Urinary bladder (tissue), 4 donors: ENCODE measurements around the gene C11orf65. TPM values are rescaled to one million over a fixed set of nuclear protein-coding genes. Genes with fewer than 3 reads are reported as not detected.
A peak's percentile ranks its signal among the peaks of the same experiment; 100 is the strongest.

Experiments
- DNase-seq: peaks from one replicate; pipeline ENCODE4 v3.0.0-alpha.2; 2015; ENCODE audit errors: extremely low spot score
- H3K27ac ChIP-seq: one replicate; pipeline ENCODE4 v1.5.1; 2013; ENCODE audit warnings: low read depth, mild to moderate bottlenecking, moderate library complexity
- H3K36me3 ChIP-seq: one replicate; pipeline ENCODE4 v1.6.1; 2013; ENCODE audit warnings: mild to moderate bottlenecking, moderate library complexity; ENCODE audit not compliant: insufficient read depth
- H3K4me1 ChIP-seq: one replicate; pipeline ENCODE4 v1.6.1; 2013; ENCODE audit warnings: mild to moderate bottlenecking, moderate library complexity; ENCODE audit not compliant: insufficient read depth
- H3K4me3 ChIP-seq: one replicate; pipeline ENCODE4 v1.5.1; 2013; ENCODE audit warnings: low read depth, low read length
- WGBS: extraction: QIAGEN DNeasy Blood & Tissue Kit; methylation state at CpG from one replicate; pipeline ENCODE4 v1.1.7; 2013; 5-methylcytosine and 5-hydroxymethylcytosine counted together
- polyA plus RNA-seq: library from polyadenylated mRNA; stranded (reverse); fragments of 200-250 nt; gene quantifications from one replicate; pipeline ENCODE4 v1.2.3, GENCODE V29; 2013
- total RNA-seq: library from RNA; depleted of rRNA; stranded (reverse); fragments of >200 nt; gene quantifications from one replicate; pipeline ENCODE4 v1.2.3, GENCODE V29; 2014
- donor health status: healthy with polysubstance abuse.
- donor health status: healthy.

Gene C11orf65
- total RNA-seq (1.4 TPM), polyA plus RNA-seq (0.18 TPM)

- Histone ChIP-seq H3K27ac (peak within 1 kb of the TSS; percentile 92), H3K4me3 (peak within 1 kb of the TSS; percentile 45), H3K4me1 (no peaks in the 10 kb centered on the region), H3K36me3 (no peaks in the 10 kb centered on the region)
- under 1% methylated on average over 35 of the region's 35 CpGs for WGBS
- DNase-seq = peak; percentile 97
Measured at GRCh38 chr11:108467091-108467823, at the start of gene C11orf65. Gene C11orf65 (minus strand): TSS chr11:108467529. CDS start chr11:108461559, 5,970 bp downstream.

- no peak for DNase-seq
- Histone ChIP-seq H3K4me1 (no peaks in the 10 kb centered on the region), H3K27ac (no peak overlapping the region), H3K4me3 (no peak overlapping the region), H3K36me3 (no peaks in the 10 kb centered on the region)
- WGBS = 94% methylated on average over 4 of the region's 4 CpGs
Measured at GRCh38 chr11:108516125-108516524, 48.8 kb upstream of the C11orf65 start.

DNA sequence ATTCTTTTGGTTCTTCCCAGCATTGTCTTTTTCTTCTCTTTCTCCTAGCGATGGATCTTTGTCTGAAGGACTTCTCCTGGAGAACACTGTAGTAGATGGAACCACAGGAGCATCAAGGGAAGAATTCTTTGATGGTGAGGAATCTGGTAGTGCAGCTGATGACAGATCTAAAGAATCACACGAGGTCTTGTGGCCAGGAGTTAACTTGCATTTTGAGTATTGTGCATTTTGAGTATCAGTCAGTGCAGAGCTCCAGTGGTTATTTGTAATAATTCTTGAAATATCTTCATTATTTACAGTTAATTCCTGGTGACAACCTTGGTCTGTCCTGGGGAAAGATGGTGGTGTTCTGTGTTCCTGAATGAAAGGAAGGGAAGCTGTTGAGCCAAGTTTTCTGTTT, 45.4 kb upstream of the C11orf65 start:
- 86% methylated on average over 2 of the region's 2 CpGs for WGBS
- H3K27ac ChIP-seq = no peak overlapping the region
- no peak for DNase-seq
- H3K4me3 ChIP-seq = no peak overlapping the region
- no peaks in the 10 kb centered on the region for H3K36me3 ChIP-seq
- H3K4me1 ChIP-seq = no peaks in the 10 kb centered on the region

DNA sequence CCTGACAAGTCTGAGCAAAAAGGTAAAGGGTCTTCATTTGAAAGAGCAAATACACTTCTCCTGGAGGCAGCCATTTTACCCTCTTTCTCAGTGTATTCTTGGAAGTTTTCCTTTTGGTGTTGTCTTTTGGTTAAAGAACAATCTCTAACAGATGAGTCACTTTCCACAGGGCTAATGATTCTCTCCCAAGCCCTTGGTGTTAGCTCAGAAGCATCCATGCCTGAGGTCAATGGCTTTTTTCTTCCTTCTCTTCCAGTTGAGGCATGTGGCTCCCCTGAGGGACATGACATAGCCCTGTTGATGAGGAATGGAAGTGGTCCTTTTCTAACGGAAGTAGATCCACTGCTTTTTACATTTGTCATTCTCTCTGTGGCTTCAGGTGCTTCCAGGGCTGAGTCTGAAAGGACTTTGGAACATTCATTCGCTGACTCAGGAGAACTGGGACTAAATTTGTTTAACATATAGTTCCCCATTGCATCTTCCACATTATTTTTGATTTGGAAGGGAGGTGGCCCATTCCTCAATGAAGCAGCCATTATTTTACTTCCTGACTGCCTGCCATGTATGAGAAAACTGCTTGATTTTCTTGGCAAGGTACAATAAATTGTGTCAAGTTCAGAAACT, 44.6 kb upstream of the C11orf65 start:
- Histone ChIP-seq H3K4me1 (no peaks in the 10 kb centered on the region), H3K36me3 (no peaks in the 10 kb centered on the region), H3K27ac (no peak overlapping the region), H3K4me3 (no peak overlapping the region)
- 87% methylated on average over 2 of the region's 2 CpGs for WGBS
- DNase-seq = no peak

GRCh38 chr11:108508653-108509593, 41.6 kb upstream of the C11orf65 start:
- no peak overlapping the region for H3K4me3 ChIP-seq
- DNase-seq = no peak
- WGBS = 42% methylated on average over 3 of the region's 3 CpGs
- no peaks in the 10 kb centered on the region for H3K36me3 ChIP-seq
- H3K4me1 ChIP-seq = no peaks in the 10 kb centered on the region
- H3K27ac ChIP-seq = no peak overlapping the region

DNA sequence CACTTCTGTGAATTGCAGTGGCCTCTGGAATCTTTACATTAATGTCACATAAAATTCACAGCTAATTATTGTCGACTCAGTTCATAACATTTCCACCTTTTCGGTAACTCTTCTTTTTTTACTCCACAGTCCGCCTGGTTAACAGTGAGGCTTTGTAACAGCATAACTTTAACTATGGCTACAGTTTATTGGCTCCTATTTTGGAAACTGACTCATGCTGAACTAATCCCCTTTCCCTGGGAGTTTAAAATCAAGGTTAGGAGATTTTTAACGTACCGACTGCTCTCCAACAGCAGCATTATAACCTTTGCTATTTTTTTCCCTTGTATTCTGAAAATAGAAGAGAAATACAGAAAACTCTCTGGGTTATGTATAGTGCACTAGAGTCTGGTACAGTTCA, 34.1 kb upstream of the C11orf65 start:
- WGBS = 27% methylated on average over 5 of the region's 5 CpGs
- Histone ChIP-seq H3K27ac (no peak overlapping the region), H3K4me1 (no peaks in the 10 kb centered on the region), H3K4me3 (no peak overlapping the region), H3K36me3 (no peaks in the 10 kb centered on the region)
- DNase-seq = no peak

- WGBS = 45% methylated on average over 2 of the region's 2 CpGs
Measured at GRCh38 chr11:108500721-108501120, 33.4 kb upstream of the C11orf65 start.

DNA sequence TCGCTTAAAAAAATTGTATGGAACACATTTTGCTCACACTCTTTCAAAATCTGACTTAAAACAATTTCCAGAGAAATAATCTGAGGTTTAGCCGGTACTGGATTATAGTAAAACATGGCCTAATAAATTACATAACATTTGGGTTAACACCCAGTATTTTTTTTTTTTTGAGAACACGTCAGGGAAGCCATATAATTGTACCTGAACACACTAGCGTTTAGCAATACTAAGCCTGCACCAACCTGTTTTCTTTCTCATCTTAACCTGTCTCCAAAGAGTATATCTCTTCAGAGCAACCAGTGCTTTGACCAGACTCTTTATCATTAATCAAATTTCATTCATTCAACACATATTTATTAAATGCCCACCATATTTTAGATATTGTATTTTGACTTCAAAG, 32.8 kb upstream of the C11orf65 start:
- Histone ChIP-seq H3K4me1 (no peaks in the 10 kb centered on the region), H3K4me3 (no peak overlapping the region), H3K27ac (no peak overlapping the region), H3K36me3 (no peaks in the 10 kb centered on the region)
- WGBS = 74% methylated on average over 4 of the region's 4 CpGs
- no peak for DNase-seq

More at GRCh38 chr11:108500721-108501120, 33.4 kb upstream of the C11orf65 start:
- no peak for DNase-seq
- Histone ChIP-seq H3K4me3 (no peak overlapping the region), H3K27ac (no peak overlapping the region), H3K4me1 (no peaks in the 10 kb centered on the region), H3K36me3 (no peaks in the 10 kb centered on the region)

DNA sequence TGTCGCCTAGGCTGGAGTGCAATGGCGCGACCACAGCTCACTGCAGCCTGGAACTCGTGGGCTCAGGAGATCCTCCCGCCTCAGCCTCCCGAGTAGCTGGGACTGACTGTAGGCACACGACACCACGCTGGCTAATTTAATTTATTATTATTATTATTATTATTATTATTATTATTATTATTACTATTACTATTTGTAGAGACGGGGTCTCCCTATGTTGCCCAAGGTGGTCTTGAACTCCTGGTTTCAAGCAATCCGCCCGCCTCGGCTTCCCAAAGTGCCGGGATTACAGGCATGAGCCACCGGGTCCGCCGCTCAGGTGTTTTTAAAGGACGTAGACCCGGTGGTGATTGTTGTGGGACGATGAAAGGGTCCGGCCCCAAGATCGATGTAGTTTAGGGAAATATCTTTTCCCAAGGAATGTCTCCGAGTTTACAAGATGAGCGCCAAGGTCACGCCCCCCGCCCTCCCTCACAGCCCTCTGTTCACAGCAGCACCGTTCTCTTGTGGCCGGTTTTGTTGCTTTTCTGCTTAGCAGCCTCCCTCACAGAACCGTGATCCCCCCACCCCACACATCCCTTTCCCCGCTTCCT, 31.6 kb upstream of the C11orf65 start:
- Histone ChIP-seq H3K4me1 (no peaks in the 10 kb centered on the region), H3K27ac (peak overlapping the region; percentile 97), H3K4me3 (peak overlapping the region; percentile 63), H3K36me3 (no peaks in the 10 kb centered on the region)
- 59% methylated on average over 29 of the region's 29 CpGs for WGBS
- DNase-seq = no peak

DNA sequence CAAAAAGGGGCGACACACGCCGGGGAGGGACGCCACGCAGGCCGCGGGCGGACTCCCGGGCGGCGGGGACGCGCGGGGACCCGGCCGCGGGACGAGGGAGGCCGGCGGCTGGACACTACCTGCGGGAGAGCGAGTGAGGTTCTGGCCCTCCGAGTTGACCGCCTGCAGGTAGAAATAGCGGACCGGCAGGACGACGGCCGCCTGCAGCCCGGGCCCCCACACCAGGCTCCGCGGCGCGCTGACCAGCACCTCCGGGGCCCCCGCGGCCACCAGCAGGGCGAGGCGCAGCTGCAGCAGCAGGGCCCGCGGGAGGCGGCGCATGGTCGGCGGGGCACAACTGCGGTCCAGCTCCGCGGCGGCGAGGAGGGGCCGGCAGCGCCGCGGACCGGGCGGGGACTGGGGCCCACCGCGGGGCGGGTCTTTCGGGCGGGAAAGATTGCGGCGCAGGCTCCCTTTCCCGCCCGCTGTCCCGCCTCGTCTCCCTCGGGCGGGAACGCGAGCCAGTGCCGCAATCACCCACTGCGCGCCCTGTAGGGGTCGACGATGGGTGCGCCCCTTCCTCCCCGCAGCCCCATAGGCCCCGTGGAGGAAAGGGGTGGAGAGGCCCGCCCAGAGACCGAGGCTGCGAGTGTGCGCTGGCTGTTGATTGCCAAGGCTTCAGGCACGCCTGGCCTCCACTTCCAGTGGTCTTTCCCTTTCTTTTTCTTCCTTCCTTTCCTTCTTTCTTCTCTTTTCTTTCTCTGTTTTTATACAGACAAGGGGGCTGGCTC, 30.9 kb upstream of the C11orf65 start, which contains the start of gene POGLUT3:
TSS of gene POGLUT3 (minus strand) at position 339 of the 770 bp plus-strand sequence. CDS start at position 321, 18 bp downstream.
- no peaks in the 10 kb centered on the region for H3K36me3 ChIP-seq
- H3K27ac ChIP-seq = peak within 1 kb of the TSS; percentile 97
- no peaks in the 10 kb centered on the region for H3K4me1 ChIP-seq
- H3K4me3 ChIP-seq = peak within 1 kb of the TSS; percentile 63
- under 1% methylated on average over 84 of the region's 84 CpGs for WGBS
- DNase-seq = peak; percentile 7

- H3K27ac ChIP-seq = peak overlapping the region; percentile 97
- H3K4me1 ChIP-seq = no peaks in the 10 kb centered on the region
- DNase-seq = peak; percentile 86
- under 1% methylated on average over 30 of the region's 30 CpGs for WGBS
- H3K4me3 ChIP-seq = peak overlapping the region; percentile 63
- no peaks in the 10 kb centered on the region for H3K36me3 ChIP-seq
Measured at GRCh38 chr11:108497317-108498045, 30.2 kb upstream of the C11orf65 start.

DNA sequence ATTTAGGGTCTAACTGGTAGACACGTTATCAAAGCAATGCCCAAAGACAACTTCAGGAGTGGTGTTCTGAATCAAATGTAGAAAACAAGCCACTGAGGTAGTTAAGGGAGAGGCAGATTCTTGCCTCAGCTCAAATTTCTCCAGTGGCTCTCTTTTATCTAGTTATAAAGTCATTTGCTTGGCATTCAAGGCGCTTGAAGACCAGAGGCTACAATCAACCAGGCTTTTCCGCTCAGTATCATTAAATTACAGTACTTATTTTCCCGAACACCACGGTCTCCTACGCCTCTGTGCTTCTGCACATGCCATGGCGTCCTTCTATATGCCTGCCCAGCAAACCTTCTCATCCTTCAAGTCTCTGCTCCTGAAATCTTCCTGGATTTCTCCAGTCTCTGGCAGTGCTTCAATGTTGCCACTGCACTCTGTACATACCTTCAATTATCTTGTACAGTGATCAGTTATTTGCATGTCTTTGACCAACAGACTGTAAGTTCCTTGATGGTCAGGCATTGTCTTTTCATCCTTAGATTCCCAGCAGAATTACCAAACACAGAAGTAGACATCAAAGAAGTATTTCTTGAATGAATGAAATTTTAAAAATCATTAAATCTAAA, 29.4 kb upstream of the C11orf65 start:
- Histone ChIP-seq H3K4me3 (no peak overlapping the region), H3K27ac (peak overlapping the region; percentile 97), H3K36me3 (no peaks in the 10 kb centered on the region), H3K4me1 (no peaks in the 10 kb centered on the region)
- no peak for DNase-seq
- WGBS = 57% methylated on average over 7 of the region's 7 CpGs
